NCI-H524 (cell line): Measurements from ENCODE around the gene TRA2B.
"Not testable (repeated sequence)": the region's sequence is repeated elsewhere in the genome, so short reads cannot be mapped to it uniquely, and the experiment has no call there.

Source experiments
- DNase-seq, 2 experiments: peaks; one replicate each; lab custom pipeline; 2025; lab: John Stamatoyannopoulos, UW

TRA2B gene

GRCh38 chr3:185927501-185928200 lies 10.2 kb downstream of the TRA2B start:
- DNase-seq: no peak

DNA sequence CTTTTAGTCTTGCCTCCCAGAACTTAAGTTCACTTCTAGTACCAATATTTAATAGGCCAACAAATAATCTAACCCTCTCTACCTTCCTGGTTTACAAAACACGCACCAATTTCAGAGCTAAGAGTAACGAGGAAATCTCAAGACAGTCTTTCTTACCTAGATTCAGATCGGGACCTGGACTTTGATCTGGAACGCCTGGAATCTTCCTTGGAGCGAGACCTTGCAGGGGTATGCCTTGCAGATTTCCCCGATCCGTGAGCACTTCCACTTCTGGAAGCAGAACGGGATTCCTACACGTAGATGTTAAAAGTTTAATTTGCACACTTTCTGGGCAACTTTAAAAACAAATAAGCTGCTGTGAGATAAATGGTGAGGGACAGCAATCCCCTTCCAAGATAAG lies 11.4 kb downstream of the TRA2B start:
- DNase-seq: no peak

GRCh38 chr3:185925353-185925752 lies 12.5 kb downstream of the TRA2B start:
- no peak for DNase-seq

- no peak for DNase-seq
These were observed 13.4 kb downstream of the TRA2B start for GRCh38 chr3:185924375-185924774.

GRCh38 chr3:185920184-185920583 lies 17.6 kb downstream of the TRA2B start:
- no peak for DNase-seq

DNA sequence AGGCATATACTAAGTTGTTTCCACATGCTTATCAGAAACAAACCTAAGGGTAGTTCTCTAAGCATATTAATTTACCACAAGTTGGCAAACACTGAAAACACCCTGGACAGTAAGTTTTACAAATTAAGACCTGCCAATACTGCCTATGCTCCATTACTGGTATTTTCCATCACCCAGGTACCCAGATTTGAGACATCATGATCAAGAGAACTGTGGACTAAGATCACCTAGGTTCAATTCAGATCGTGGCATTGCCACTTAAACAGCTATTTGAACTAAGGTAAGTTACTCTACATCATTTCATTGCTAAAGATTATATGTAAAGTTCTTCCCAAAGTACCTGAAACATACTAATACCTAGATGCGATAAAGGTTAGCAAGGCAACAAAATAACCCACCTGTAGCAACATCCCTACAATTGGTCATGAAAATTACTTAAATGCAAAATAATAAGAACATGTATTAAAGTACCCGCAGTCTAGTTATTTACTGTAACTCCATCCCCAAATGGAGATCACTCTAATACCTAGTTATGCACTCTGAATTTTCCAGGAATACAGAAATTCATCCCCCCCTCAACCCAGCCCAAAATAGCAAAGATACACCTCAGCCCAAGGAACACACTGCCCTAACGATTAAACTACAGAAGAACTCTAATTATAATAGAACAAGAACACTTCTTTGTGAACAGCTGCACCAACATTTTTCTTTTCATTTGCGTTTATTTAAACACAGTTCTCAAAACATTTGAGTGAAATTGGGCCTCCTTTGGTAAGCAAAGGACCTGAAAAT lies 21.6 kb downstream of the TRA2B start:
- no peak for DNase-seq

GRCh38 chr3:185915642-185916041 lies 22.2 kb downstream of the TRA2B start:
- no peak for DNase-seq

DNA sequence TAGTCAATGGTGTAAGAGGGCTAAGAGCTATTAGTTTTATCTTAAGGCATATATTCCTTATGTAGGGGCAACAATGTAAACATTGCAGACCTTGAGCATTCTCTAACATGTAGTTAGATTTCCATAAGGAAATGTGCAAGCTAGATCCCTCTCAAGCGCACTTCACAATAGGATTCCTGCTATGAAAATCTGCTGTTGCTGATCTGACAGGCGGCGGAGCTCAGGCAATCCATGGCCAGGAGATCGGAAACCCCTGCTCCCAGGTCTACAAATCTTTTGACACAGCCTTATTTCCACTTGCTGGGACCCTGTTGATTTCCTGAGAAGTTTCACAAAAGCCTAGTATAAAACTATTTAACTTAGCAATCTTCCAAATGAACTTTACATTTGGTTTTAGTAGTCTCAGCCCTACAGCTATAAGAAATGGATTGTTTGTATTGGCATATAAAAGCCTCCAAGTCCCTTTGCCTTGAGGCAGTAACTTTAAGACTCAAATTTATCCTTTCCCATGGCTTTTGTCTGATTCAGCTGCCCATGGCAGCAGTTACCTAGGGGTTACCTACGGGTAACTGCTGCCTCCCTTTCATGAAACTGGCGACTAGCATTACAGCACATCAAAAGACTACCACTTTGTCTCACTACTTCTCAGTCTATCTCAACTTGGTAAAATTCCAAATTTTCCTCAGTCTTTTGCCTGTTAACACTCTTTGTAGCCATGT lies 22.7 kb downstream of the TRA2B start:
- no peak for DNase-seq

- DNase-seq: peak in 1 of 2 experiments; percentile 30
These were observed 24.6 kb downstream of the TRA2B start for GRCh38 chr3:185912929-185913901.

DNA sequence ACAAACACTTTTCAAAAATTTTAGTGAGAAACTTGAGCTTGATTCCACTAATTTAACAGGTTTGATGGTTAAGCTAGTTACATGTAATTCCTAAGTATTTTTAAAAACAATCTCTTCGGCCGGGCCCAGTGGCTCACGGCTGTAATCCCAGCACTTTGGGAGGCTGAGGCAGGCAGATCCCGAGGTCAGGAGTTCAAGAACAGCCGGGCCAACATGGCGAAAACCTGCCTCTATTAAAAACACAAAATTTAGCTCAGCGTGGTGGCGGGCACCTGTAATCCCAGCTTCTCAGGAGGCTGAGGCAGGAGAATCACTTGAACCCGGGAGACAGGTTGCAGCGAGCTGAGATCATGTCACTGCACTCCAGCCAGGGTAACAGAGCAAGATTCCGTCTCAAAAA lies 25.3 kb downstream of the TRA2B start:
- no peak for DNase-seq

GRCh38 chr3:185911076-185911448 lies 26.8 kb downstream of the TRA2B start:
- DNase-seq: not testable (repeated sequence)

DNA sequence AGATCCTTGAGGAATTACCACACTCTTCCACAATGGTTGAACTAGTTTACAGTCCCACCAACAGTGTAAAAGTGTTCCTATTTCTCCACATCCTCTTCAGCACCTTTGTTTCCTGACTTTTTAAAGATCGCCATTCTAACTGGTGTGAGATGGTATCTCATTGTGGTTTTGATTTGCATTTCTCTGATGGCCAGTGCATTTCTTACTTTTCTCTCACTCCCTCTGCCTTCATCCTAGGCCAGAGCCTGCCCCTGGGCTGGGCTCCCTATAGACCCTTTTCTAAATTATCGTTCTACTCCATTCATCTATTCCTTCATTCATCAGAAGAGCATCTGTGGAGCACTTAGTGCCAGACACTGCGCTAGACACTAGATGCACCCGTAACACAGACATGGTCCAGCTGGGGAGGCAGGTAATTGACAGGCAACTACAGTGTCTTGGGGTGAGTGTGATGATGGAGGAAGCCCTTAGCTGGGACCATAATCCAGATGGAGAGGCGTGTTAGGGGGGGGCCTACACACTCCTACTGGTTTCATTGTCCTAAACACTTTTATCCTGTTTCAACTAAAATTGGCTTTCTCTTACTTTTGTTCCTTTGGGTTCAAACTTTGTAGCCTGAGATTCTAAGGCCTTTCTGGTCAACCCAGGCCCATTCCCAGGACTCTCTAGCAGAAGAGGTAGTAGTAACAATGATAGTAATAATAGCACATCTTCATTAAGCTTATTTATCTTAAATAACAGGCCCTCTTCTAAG lies 27.3 kb downstream of the TRA2B start:
- DNase-seq: peak in 1 of 2 experiments; percentile 36

- not testable (repeated sequence) for DNase-seq
These were observed 27.9 kb downstream of the TRA2B start for GRCh38 chr3:185909913-185910312.

- DNase-seq: no peak
These were observed 37.6 kb downstream of the TRA2B start for GRCh38 chr3:185900228-185900627.

DNA sequence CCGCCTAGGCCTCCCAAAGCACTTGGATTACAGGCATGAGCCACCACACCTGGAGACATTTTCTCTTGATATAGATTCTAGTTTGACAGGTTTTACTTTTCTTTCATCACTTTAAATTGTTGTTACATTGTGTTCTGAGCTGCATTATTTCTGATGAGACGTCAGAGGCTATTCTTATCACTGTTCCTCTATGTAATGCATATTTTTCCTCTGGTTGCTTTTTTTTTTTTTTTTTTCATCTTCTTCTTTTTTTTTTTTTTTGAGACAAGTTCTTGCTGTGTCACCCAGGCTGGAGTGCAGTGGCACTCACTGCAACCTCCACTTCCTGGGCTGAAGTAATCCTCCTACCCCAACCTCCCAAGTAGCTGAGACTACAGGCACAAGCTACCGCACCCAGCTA lies 41.2 kb downstream of the TRA2B start:
- no peak for DNase-seq

DNA sequence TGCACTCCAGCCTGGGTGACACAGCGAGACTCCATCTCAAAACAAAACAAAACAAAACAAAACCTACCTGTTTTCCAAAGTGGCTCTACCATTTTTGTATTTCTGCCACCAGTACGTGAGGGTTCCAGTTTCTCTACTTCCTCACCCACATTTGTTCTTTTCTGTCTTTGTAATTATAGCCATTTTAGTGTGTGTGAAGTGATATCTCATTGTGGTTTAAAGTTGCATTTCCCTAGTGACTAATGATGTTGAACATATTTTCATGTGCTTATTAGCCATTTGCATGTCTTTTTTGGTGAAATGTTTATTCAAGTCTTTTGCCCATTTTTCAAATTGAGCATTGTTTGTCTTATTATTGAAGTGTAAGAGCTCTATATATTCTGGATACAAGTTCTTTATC lies 50.7 kb downstream of the TRA2B start:
- no peak for DNase-seq

DNA sequence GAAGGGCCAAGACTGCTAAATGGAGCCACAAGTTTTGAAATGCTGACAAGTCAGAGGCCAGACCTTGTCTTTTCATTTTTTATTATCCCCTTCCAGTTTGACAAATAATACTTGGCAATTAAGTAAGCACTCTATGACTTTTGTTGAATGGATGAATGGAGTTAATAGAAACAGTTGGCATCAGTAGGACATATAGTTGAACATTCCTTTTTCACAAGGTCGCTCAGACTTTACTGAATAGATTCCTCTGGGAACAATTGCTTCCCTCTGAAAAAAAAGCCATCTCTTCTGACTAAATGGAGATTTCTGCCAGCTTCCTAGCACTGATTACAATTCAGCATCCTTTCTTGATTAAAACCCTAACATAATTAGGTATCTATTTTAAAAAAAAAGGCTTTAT lies 53.2 kb downstream of the TRA2B start:
- DNase-seq: no peak

DNA sequence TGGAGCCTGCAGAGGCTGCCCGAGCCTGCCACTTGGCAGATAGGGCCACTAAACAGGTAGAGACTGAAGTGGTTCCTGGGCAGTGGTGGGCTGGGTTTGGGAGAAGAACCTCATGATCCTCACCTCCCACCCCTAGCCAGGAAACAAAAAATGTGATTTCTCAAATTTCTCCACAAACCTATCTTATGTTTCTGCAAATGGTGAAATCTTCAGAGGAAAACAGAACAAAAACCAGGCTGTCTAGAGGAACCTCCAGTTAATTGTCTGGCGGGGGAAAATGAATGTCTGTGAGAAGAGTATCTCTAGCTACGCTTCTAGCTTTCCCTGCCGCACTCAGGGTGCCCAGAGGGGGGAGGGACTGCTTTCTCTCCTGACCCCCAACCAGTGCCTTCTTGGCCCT lies 55.9 kb downstream of the TRA2B start:
- no peak for DNase-seq

- no peak for DNase-seq
These were observed 57.2 kb downstream of the TRA2B start for GRCh38 chr3:185880600-185880999.

GRCh38 chr3:185878920-185879319 lies 58.9 kb downstream of the TRA2B start:
- no peak for DNase-seq

- no peak for DNase-seq
These were observed 63.7 kb downstream of the TRA2B start for GRCh38 chr3:185874119-185874518.
